ENCODE results near the gene MTMR6.
A peak's percentile ranks its signal among the peaks of the same experiment; 100 is the strongest.

The MTMR6 gene

GRCh38 chr13:25300861-25301346 lies 13.6 kb upstream of the MTMR6 start:
- Histone ChIP-seq H3K9me3 (ENCODE audit: severe bottlenecking) (peaks cover 7% of the 10 kb centered on the region), H3K27me3 (ENCODE audit: insufficient read depth, low read depth, severe bottlenecking) (no peaks in the 10 kb centered on the region), H3K27ac (peak overlapping the region; percentile 95), H3K36me3 (peaks cover 35% of the 10 kb centered on the region), H3K4me3 (ENCODE audit: low read depth, low read length) (peak overlapping the region; percentile 97)
- TF ChIP-seq, protein P1, sequence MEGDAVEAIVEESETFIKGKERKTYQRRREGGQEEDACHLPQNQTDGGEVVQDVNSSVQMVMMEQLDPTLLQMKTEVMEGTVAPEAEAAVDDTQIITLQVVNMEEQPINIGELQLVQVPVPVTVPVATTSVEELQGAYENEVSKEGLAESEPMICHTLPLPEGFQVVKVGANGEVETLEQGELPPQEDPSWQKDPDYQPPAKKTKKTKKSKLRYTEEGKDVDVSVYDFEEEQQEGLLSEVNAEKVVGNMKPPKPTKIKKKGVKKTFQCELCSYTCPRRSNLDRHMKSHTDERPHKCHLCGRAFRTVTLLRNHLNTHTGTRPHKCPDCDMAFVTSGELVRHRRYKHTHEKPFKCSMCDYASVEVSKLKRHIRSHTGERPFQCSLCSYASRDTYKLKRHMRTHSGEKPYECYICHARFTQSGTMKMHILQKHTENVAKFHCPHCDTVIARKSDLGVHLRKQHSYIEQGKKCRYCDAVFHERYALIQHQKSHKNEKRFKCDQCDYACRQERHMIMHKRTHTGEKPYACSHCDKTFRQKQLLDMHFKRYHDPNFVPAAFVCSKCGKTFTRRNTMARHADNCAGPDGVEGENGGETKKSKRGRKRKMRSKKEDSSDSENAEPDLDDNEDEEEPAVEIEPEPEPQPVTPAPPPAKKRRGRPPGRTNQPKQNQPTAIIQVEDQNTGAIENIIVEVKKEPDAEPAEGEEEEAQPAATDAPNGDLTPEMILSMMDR (IDR thresholded peaks at IDR 0.05; ENCODE audit: low read depth, low read length) = no peak
- peak; percentile 61 for DNase-seq

- Histone ChIP-seq H3K9me3 (ENCODE audit: severe bottlenecking) (peaks cover 7% of the 10 kb centered on the region), H3K36me3 (no peaks in the 10 kb centered on the region), H3K27ac (peak overlapping the region; percentile 31), H3K4me3 (ENCODE audit: low read depth, low read length) (no peak overlapping the region), H3K27me3 (ENCODE audit: insufficient read depth, low read depth, severe bottlenecking) (no peaks in the 10 kb centered on the region)
- DNase-seq = peak; percentile 46
- TF ChIP-seq, protein P1 (IDR thresholded peaks at IDR 0.05; ENCODE audit: low read depth, low read length) = no peak
Measured at GRCh38 chr13:25295701-25296100, 8.4 kb upstream of the MTMR6 start.

GRCh38 chr13:25295228-25295627 lies 7.9 kb upstream of the MTMR6 start:
- TF ChIP-seq, protein P1 (IDR thresholded peaks at IDR 0.05; ENCODE audit: low read depth, low read length) = no peak
- H3K27me3 ChIP-seq (ENCODE audit: insufficient read depth, low read depth, severe bottlenecking) = no peaks in the 10 kb centered on the region
- DNase-seq = no peak

DNA sequence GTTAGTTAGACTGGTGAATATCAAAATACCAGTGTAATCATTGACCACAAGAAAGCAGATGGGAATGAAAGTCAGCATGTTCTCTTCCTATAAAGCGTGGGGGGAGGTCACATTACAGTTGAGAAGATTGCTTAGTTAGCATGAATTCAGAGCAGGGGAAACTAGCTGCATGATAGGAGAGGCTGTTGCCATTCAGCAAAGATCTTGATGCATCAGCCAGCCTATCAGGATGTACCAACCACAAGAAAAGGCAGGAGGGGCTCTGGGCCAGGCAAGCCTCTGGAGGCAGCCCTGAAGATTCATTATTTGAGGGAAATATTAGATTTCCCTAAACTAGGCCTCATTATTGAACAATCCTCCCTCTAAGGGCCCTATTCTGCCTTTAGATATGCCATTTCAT lies 5.0 kb upstream of the MTMR6 start:
- TF ChIP-seq, protein P1 (IDR thresholded peaks at IDR 0.05; ENCODE audit: low read depth, low read length) = no peak
- no peaks in the 10 kb centered on the region for H3K36me3 ChIP-seq
- H3K27ac ChIP-seq = peak overlapping the region; percentile 88
- no peaks in the 10 kb centered on the region for H3K9me3 ChIP-seq (ENCODE audit: severe bottlenecking)
- H3K27me3 ChIP-seq (ENCODE audit: insufficient read depth, low read depth, severe bottlenecking) = no peaks in the 10 kb centered on the region
- peak overlapping the region; percentile 7 for H3K4me3 ChIP-seq (ENCODE audit: low read depth, low read length)
- peak; percentile 82 for DNase-seq

More at GRCh38 chr13:25295228-25295627, 7.9 kb upstream of the MTMR6 start:
- Histone ChIP-seq H3K36me3 (no peaks in the 10 kb centered on the region), H3K27ac (peak overlapping the region; percentile 31), H3K9me3 (ENCODE audit: severe bottlenecking) (peaks cover 4% of the 10 kb centered on the region), H3K4me3 (ENCODE audit: low read depth, low read length) (no peak overlapping the region)

- Histone ChIP-seq H3K36me3 (peaks cover 4% of the 10 kb centered on the region), H3K4me3 (ENCODE audit: low read depth, low read length) (peak overlapping the region; percentile 7), H3K27ac (peak overlapping the region; percentile 88), H3K27me3 (ENCODE audit: insufficient read depth, low read depth, severe bottlenecking) (no peaks in the 10 kb centered on the region), H3K9me3 (ENCODE audit: severe bottlenecking) (no peaks in the 10 kb centered on the region)
- TF ChIP-seq, protein P1 (IDR thresholded peaks at IDR 0.05; ENCODE audit: low read depth, low read length) = no peak
- DNase-seq = peak; percentile 83
Measured at GRCh38 chr13:25291691-25292090, 4.4 kb upstream of the MTMR6 start.

- no peaks in the 10 kb centered on the region for H3K27me3 ChIP-seq (ENCODE audit: insufficient read depth, low read depth, severe bottlenecking)
- H3K36me3 ChIP-seq = peaks cover 10% of the 10 kb centered on the region
- no peak for DNase-seq
- TF ChIP-seq, protein P1 (IDR thresholded peaks at IDR 0.05; ENCODE audit: low read depth, low read length) = no peak
- no peak overlapping the region for H3K27ac ChIP-seq
- no peaks in the 10 kb centered on the region for H3K9me3 ChIP-seq (ENCODE audit: severe bottlenecking)
- H3K4me3 ChIP-seq (ENCODE audit: low read depth, low read length) = no peak overlapping the region
Measured at GRCh38 chr13:25288966-25289365, 1.7 kb upstream of the MTMR6 start.

Measured in WERI-Rb-1 (cell line).